ENCODE measurements around the gene GSE1. TPM values are rescaled to one million over a fixed set of nuclear protein-coding genes. Genes with fewer than 3 reads are reported as not detected.

Gene GSE1
- total and polyA plus RNA-seq, 2 of the 13 experiments (the other 11 are each of a cell fraction or from before 2014, with no cell fraction given), result 16.1 to 31.2 TPM

- TF ChIP-seq REXO4 (CRISPR knock-in tag; IDR thresholded peaks at IDR 0.05; ENCODE audit: borderline replicate concordance) (no peak), ARNT (IDR thresholded peaks at IDR 0.05) (no peak), HNF1B (CRISPR knock-in tag; IDR thresholded peaks at IDR 0.05) (no peak), SIN3A (IDR thresholded peaks at IDR 0.05; ENCODE audit: borderline replicate concordance, low read depth, low read length) (no peak), ZNF598 (CRISPR knock-in tag; IDR thresholded peaks at IDR 0.05; ENCODE audit: borderline replicate concordance) (no peak), BRD4 (CRISPR knock-in tag; IDR thresholded peaks at IDR 0.05) (no peak), NFKBIZ (CRISPR knock-in tag; IDR thresholded peaks at IDR 0.05) (no peak), ZNF781 (CRISPR knock-in tag; IDR thresholded peaks at IDR 0.05; ENCODE audit: borderline replicate concordance, not compliant biosample characterization) (no peak), MXD4 (CRISPR knock-in tag; IDR thresholded peaks at IDR 0.05) (no peak), BATF2 (CRISPR knock-in tag; IDR thresholded peaks at IDR 0.05) (no peak), ZBTB2 (CRISPR knock-in tag; IDR thresholded peaks at IDR 0.05; ENCODE audit: low read depth) (no peak), ZNF362 (CRISPR knock-in tag; IDR thresholded peaks at IDR 0.05; ENCODE audit: borderline replicate concordance) (no peak), ZNF12 (CRISPR knock-in tag; IDR thresholded peaks at IDR 0.05) (no peak), ZNF350 (CRISPR knock-in tag; IDR thresholded peaks at IDR 0.05; ENCODE audit: borderline replicate concordance, low read depth) (no peak), CREBL2 (CRISPR knock-in tag; IDR thresholded peaks at IDR 0.05; ENCODE audit: borderline replicate concordance) (no peak), TSC22D2 (CRISPR knock-in tag; IDR thresholded peaks at IDR 0.05; ENCODE audit: borderline replicate concordance) (no peak), MTA1 (CRISPR knock-in tag; IDR thresholded peaks at IDR 0.05; ENCODE audit: borderline replicate concordance) (no peak), FOXJ3 (CRISPR knock-in tag; IDR thresholded peaks at IDR 0.05; ENCODE audit: borderline replicate concordance) (no peak), ZNF30 (CRISPR knock-in tag; IDR thresholded peaks at IDR 0.05) (no peak), FOXA1 (IDR thresholded peaks at IDR 0.05) (no peak), FOXA1 (CRISPR knock-in tag; IDR thresholded peaks at IDR 0.05) (no peak)
- ATAC-seq (no peak), FAIRE-seq (no peak), DNase-seq (ENCODE audit: low spot score) (no peak)
- WGBS (ENCODE audit: low lambda C conversion rate), result 93% methylated on average over 7 of the region's 10 CpGs
- Histone ChIP-seq H3K9ac (ENCODE audit: insufficient read depth, low read depth, low read length) (no peak overlapping the region), H3K9me3 (ENCODE audit: low read length) (no peaks in the 10 kb centered on the region), H3K27ac (ENCODE audit: extremely low read length, insufficient read depth, low read length) (no peak overlapping the region), H3K4me2 (ENCODE audit: low read depth, low read length) (no peak overlapping the region), H3K27me3 (ENCODE audit: control insufficient read depth in 1 of 2, insufficient read depth in 2 of 2, low read length in 2 of 2) (no peaks in the 10 kb centered on the region), H3K36me3 (replicated peaks in 1 of 2; ENCODE audit: control insufficient read depth in 1 of 2, insufficient read depth in 2 of 2, low read length in 2 of 2) (peaks cover 0 to 7% of the 10 kb centered on the region in 2 experiments; a peak in 2 of 5 replicates), H3K4me3 (replicated peaks in 1 of 3; ENCODE audit: insufficient read depth in 1 of 3, low read depth in 2 of 3, low read length in 3 of 3) (no peak overlapping the region), H4K20me1 (ENCODE audit: insufficient read depth, low read length) (peaks cover 37% of the 10 kb centered on the region), H2AFZ (ENCODE audit: low read length) (no peak overlapping the region), H3K4me1 (ENCODE audit: insufficient read depth, low read length) (peaks cover 17% of the 10 kb centered on the region), H3K79me2 (ENCODE audit: insufficient read depth, low read length) (peaks cover 9% of the 10 kb centered on the region)
- BruUV-seq (replicated peaks), result no TSS peak
- CTCF ChIA-PET (ENCODE audit: low intra/inter-chr PET ratio, low total read pairs), result interaction anchor here (2.3 to 5.1 kb wide), 2 partner anchors 167 to 188 kb away, joined by 12 to 93 read pairs; no protein-coding TSS in a partner anchor
- POLR2A ChIA-PET, result interaction anchor here (0.7 kb wide), 1 partner anchor 52 kb away, joined by 3 read pairs; no protein-coding TSS in a partner anchor
- intact Hi-C loops (cut with micrococcal nuclease; ENCODE audit: unreplicated experiment), result no loop called here
- in situ Hi-C loops (cut with HindIII; ENCODE audit: extremely low pct_ligation_motif_present, low pct_unique_long_range_greater_than_20kb), result loop anchor here (5.0 kb wide), 1 partner anchor 167 kb away; no protein-coding TSS in a partner anchor
These were observed 4.2 kb upstream of the GSE1 start for GRCh38 chr16:85608887-85609286.
